Thyroid gland (tissue), 4 donors: ENCODE data around the gene ZNF678. TPM values are rescaled to one million over a fixed set of nuclear protein-coding genes. Genes with fewer than 3 reads are reported as not detected.
"Not testable (repeated sequence)": the region's sequence is repeated elsewhere in the genome, so short reads cannot be mapped to it uniquely, and the experiment has no call there.

Experiments used
- DNase-seq, 2 donors: peaks; one replicate each; pipeline ENCODE4 v3.0.0-alpha.2; 2019
- H3K27ac ChIP-seq, 3 donors: fragments of 200-600 bp; sonication (generic); 1 replicate in 2 of 3; 2 replicates in 1 of 3; pipeline ENCODE4 v1.5.1; 2016 to 2019; ENCODE audit warnings: mild to moderate bottlenecking in 1 of 3, moderate library complexity in 1 of 3
- H3K27me3 ChIP-seq: fragments of 200-600 bp; sonication (generic); one replicate; pipeline ENCODE4 v1.5.1; 2019
- H3K36me3 ChIP-seq, 2 donors: fragments of 200-600 bp; sonication (generic); one replicate each; pipeline ENCODE4 v1.5.1; 2016 to 2019
- H3K4me1 ChIP-seq, 2 donors: fragments of 200-600 bp; sonication (generic); one replicate each; pipeline ENCODE4 v1.5.1; 2017 to 2019
- H3K4me3 ChIP-seq, 3 donors: fragments of 200-600 bp; sonication (generic); replicated peaks in 1 of 3; 1 replicate in 2 of 3; 2 replicates in 1 of 3; pipeline ENCODE4 v1.5.1; 2016; ENCODE audit warnings: mild to moderate bottlenecking in 1 of 3
- H3K9me3 ChIP-seq: fragments of 200-600 bp; sonication (generic); one replicate; pipeline ENCODE4 v1.5.1; 2017
- CTCF ChIP-seq, 6 experiments: fragments of 200-600 bp in 3 of 6; fragments of 450-650 bp in 3 of 6; sonication (generic) in 3 of 6; IDR thresholded peaks; one replicate each; pipeline ENCODE4 v1.5.1; 2016 to 2019; ENCODE audit warnings: antibody characterized with exemption in 6 of 6, mild to moderate bottlenecking in 2 of 6, inconsistent platforms in 1 of 6, moderate library complexity in 1 of 6
- POLR2A ChIP-seq, 2 donors: fragments of 450-650 bp; IDR thresholded peaks; one replicate each; pipeline ENCODE4 v1.6.1; 2017; ENCODE audit warnings: antibody characterized with exemption in 2 of 2, mild to moderate bottlenecking in 2 of 2, moderate library complexity in 1 of 2
- WGBS, 2 donors: methylation state at CpG; one replicate each; pipeline ENCODE4 v1.1.5; 2017; 5-methylcytosine and 5-hydroxymethylcytosine counted together
- intact Hi-C: fragments of 100-400 bp; cut with DNase I; formaldehyde crosslinking; loops from one replicate; pipeline ENCODE4 v1.15.1; 2023
- total RNA-seq, 4 donors: library from RNA; depleted of rRNA; stranded (reverse); fragments of >200 nt; gene quantifications; one replicate each; pipeline ENCODE4 v1.2.3, GENCODE V29; 2016

The ZNF678 gene
- total RNA-seq, 4 donors from 2014 or later = 15.9 to 35.4 (median 23.9) TPM

DNA sequence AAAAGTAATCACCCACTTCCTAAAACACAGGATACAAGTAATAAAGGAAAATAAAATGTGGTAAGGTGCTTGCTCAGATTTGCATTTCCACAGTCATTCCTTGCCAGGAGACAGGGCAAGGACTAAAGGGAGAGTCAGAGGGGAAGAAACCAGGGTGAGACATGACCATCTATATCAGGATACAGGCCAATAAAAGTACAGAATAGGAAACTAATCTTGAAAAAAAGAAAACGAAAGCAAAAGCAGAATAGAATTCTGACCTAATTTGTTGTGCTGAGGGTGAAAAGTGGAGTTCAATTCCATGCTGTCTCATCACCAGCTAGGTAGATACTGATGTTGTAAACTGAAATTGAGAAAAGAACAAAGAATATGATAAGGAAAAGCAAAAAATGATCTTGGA is 144.5 kb downstream of the ZNF678 start:
- intact Hi-C loops = no loop called here
- WGBS, 2 donors = 55 to 74% methylated on average over 1 of the region's 1 CpG

GRCh38 chr1:227709451-227709850 is 146.1 kb downstream of the ZNF678 start:
- H3K4me1 ChIP-seq = no peaks in the 10 kb centered on the region
- DNase-seq = no peak
- intact Hi-C loops = no loop called here
- H3K9me3 ChIP-seq = no peaks in the 10 kb centered on the region
- 79 to 82% methylated on average over 1 of the region's 1 CpG for WGBS, 2 donors
- no peak overlapping the region for H3K27ac ChIP-seq
- no peaks in the 10 kb centered on the region for H3K36me3 ChIP-seq
- H3K4me3 ChIP-seq = no peak overlapping the region
- H3K27me3 ChIP-seq = no peaks in the 10 kb centered on the region
- TF ChIP-seq CTCF (IDR thresholded peaks at IDR 0.05) (no peak), POLR2A (IDR thresholded peaks at IDR 0.05) (no peak)

More for the DNA sequence above, 144.5 kb downstream of the ZNF678 start:
- Histone ChIP-seq H3K36me3 (no peaks in the 10 kb centered on the region), H3K9me3 (no peaks in the 10 kb centered on the region), H3K4me1 (no peaks in the 10 kb centered on the region), H3K27me3 (no peaks in the 10 kb centered on the region), H3K27ac (no peak overlapping the region), H3K4me3 (no peak overlapping the region)
- DNase-seq = no peak
- TF ChIP-seq CTCF (IDR thresholded peaks at IDR 0.05) = no peak
- TF ChIP-seq POLR2A (IDR thresholded peaks at IDR 0.05) = no peak

- intact Hi-C loops, DNase-seq, H3K36me3 ChIP-seq, H3K27ac ChIP-seq, H3K4me3 ChIP-seq, H3K9me3 ChIP-seq, H3K27me3 ChIP-seq, H3K4me1 ChIP-seq: not testable (repeated sequence)
- WGBS, 2 donors = 98 to 100% methylated on average over 5 to 8 of the region's 24 CpGs
These were observed 147.1 kb downstream of the ZNF678 start for GRCh38 chr1:227710474-227710873.

DNA sequence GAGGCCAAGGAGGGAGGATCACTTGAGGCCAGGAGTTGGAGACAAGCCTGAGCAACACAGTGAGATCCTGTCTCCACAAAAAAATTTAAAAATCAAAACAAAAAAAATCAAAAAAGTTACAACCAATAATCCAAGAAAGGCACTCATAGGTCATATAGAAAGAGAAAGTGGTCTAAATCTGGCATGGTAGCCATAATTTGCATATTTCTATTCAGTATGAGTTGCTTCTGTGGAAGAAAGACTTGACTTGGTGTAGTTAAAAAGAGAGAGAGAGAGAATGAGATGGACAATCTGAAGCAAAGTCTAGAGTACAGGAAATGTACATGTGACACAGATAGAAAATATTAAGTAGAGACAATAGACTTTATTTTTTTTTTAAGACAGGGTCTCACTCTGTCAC is 149.3 kb downstream of the ZNF678 start:
- H3K4me3 ChIP-seq = no peak overlapping the region
- no peaks in the 10 kb centered on the region for H3K4me1 ChIP-seq
- intact Hi-C loops = no loop called here
- DNase-seq = no peak
- no peak for TF ChIP-seq CTCF (IDR thresholded peaks at IDR 0.05)
- no peak for TF ChIP-seq POLR2A (IDR thresholded peaks at IDR 0.05)
- no peaks in the 10 kb centered on the region for H3K36me3 ChIP-seq
- no peak overlapping the region for H3K27ac ChIP-seq
- no peaks in the 10 kb centered on the region for H3K27me3 ChIP-seq
- H3K9me3 ChIP-seq = no peaks in the 10 kb centered on the region

- Histone ChIP-seq H3K4me3 (no peak overlapping the region), H3K27ac (no peak overlapping the region), H3K4me1 (no peaks in the 10 kb centered on the region), H3K9me3 (no peaks in the 10 kb centered on the region), H3K27me3 (no peaks in the 10 kb centered on the region), H3K36me3 (no peaks in the 10 kb centered on the region)
- DNase-seq = no peak
- 82 to 83% methylated on average over 2 of the region's 2 CpGs for WGBS, 2 donors
- TF ChIP-seq CTCF (IDR thresholded peaks at IDR 0.05) = no peak
- TF ChIP-seq POLR2A (IDR thresholded peaks at IDR 0.05) = no peak
- intact Hi-C loops = no loop called here
These were observed 155.6 kb downstream of the ZNF678 start for GRCh38 chr1:227718932-227719331.

DNA sequence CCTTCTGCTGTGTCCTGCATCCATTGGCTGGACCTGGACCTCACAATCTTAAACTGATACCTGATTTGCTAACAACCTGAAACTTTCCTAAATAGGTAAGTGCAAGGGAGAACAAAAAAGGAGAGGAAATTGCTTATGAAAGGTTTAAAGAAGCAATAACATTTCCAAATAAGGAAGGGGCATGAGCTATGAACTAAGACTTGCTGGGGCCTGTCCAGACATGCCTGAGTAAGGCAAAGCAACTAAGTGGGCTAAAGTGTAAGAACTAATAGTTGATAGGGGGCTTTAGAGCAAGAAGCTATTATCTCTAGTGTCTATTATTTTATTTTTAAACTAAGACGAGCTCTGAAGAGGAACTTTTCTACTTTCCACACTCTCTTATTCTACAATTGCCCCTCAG is 160.1 kb downstream of the ZNF678 start:
- no peak for DNase-seq
- no peak for TF ChIP-seq CTCF (IDR thresholded peaks at IDR 0.05)
- no peak for TF ChIP-seq POLR2A (IDR thresholded peaks at IDR 0.05)
- Histone ChIP-seq H3K27ac (no peak overlapping the region), H3K4me3 (no peak overlapping the region), H3K27me3 (no peaks in the 10 kb centered on the region), H3K36me3 (no peaks in the 10 kb centered on the region), H3K9me3 (no peaks in the 10 kb centered on the region), H3K4me1 (peaks cover 0 to 6% of the 10 kb centered on the region in 2 donors)
- intact Hi-C loops = no loop called here
- 73 to 76% methylated on average over 1 of the region's 1 CpG for WGBS, 2 donors
